H9 (cell line): Measurements from ENCODE around the gene REXO4. TPM values are rescaled to one million over a fixed set of nuclear protein-coding genes. Genes with fewer than 3 reads are reported as not detected.

Experiments used
- DNase-seq: peaks from one replicate; pipeline ENCODE4 v3.0.0-alpha.2; 2017
- H2AFZ ChIP-seq: one replicate; pipeline ENCODE4 v1.6.1; 2013; ENCODE audit warnings: mild to moderate bottlenecking, low read length, control low read depth, moderate library complexity
- H2AK5ac ChIP-seq: 2 replicates; pipeline ENCODE4 v1.6.1; 2013; ENCODE audit warnings: low read length, control low read depth, mixed read lengths; ENCODE audit not compliant: insufficient read length
- H2BK120ac ChIP-seq: one replicate; pipeline ENCODE4 v1.6.1; 2013; ENCODE audit warnings: low read depth, mild to moderate bottlenecking, low read length, control low read depth, inconsistent platforms; ENCODE audit not compliant: poor library complexity, severe bottlenecking
- H2BK12ac ChIP-seq: 2 replicates; pipeline ENCODE4 v1.6.1; 2013; ENCODE audit warnings: low read length, control low read depth, mixed read lengths, low read depth; ENCODE audit not compliant: insufficient read length
- H2BK15ac ChIP-seq: 2 replicates; pipeline ENCODE4 v1.6.1; 2013; ENCODE audit warnings: low read depth, low read length, control low read depth
- H2BK20ac ChIP-seq: one replicate; pipeline ENCODE4 v1.6.1; 2013; ENCODE audit warnings: low read depth, mild to moderate bottlenecking, low read length, control low read depth, inconsistent platforms; ENCODE audit not compliant: poor library complexity, severe bottlenecking
- H2BK5ac ChIP-seq: 2 replicates; pipeline ENCODE4 v1.6.1; 2013; ENCODE audit warnings: low read length, control low read depth, mixed read lengths; ENCODE audit not compliant: insufficient read length
- H3K14ac ChIP-seq: 2 replicates; pipeline ENCODE4 v1.6.1; 2013; ENCODE audit warnings: low read length, control low read depth; ENCODE audit not compliant: insufficient read depth
- H3K18ac ChIP-seq: 2 replicates; pipeline ENCODE4 v1.6.1; 2013; ENCODE audit warnings: low read depth, mild to moderate bottlenecking, mixed read lengths, low read length, control low read depth; ENCODE audit not compliant: insufficient read length
- H3K23ac ChIP-seq: 2 replicates; pipeline ENCODE4 v1.6.1; 2013; ENCODE audit warnings: low read length, control low read depth, mixed read lengths, low read depth; ENCODE audit not compliant: insufficient read length
- H3K23me2 ChIP-seq: 2 replicates; pipeline ENCODE4 v1.6.1; 2013; ENCODE audit warnings: low read depth, mild to moderate bottlenecking, mixed read lengths, low read length, control low read depth; ENCODE audit not compliant: insufficient read length, poor library complexity, severe bottlenecking
- H3K27ac ChIP-seq: 2 replicates; pipeline ENCODE4 v1.5.1; 2013; ENCODE audit warnings: low read length, control low read depth, mixed read lengths, low read depth; ENCODE audit not compliant: insufficient read length
- H3K27me3 ChIP-seq: 2 replicates; pipeline ENCODE4 v1.6.1; 2013; ENCODE audit warnings: low read length, control low read depth, inconsistent platforms; ENCODE audit not compliant: insufficient read depth
- H3K4ac ChIP-seq: 2 replicates; pipeline ENCODE4 v1.6.1; 2013; ENCODE audit warnings: low read depth, mild to moderate bottlenecking, control low read depth, inconsistent platforms, low read length, moderate library complexity
- H3K4me1 ChIP-seq: 2 replicates; pipeline ENCODE4 v1.6.1; 2013; ENCODE audit warnings: low read length, control low read depth, inconsistent platforms; ENCODE audit not compliant: insufficient read depth
- H3K4me2 ChIP-seq: 2 replicates; pipeline ENCODE4 v1.6.1; 2013; ENCODE audit warnings: low read length, control low read depth, mixed read lengths; ENCODE audit not compliant: insufficient read length, insufficient read depth
- H3K56ac ChIP-seq: 2 replicates; pipeline ENCODE4 v1.6.1; 2013; ENCODE audit warnings: low read depth, mild to moderate bottlenecking, mixed read lengths, low read length, control low read depth; ENCODE audit not compliant: insufficient read length
- H3K79me1 ChIP-seq: 2 replicates; pipeline ENCODE4 v1.6.1; 2013; ENCODE audit warnings: low read depth, mild to moderate bottlenecking, moderate library complexity, low read length, control low read depth, inconsistent platforms; ENCODE audit not compliant: insufficient read depth, poor library complexity, severe bottlenecking
- H3K79me2 ChIP-seq: 2 replicates; pipeline ENCODE4 v1.6.1; 2013; ENCODE audit warnings: low read length, control low read depth, inconsistent platforms; ENCODE audit not compliant: insufficient read depth
- H3K9ac ChIP-seq: 2 replicates; pipeline ENCODE4 v1.6.1; 2013; ENCODE audit warnings: low read length, control low read depth, mixed read lengths; ENCODE audit not compliant: insufficient read length; ENCODE audit errors: extremely low read depth
- H3K9me3 ChIP-seq: one replicate; pipeline ENCODE4 v1.6.1; 2013; ENCODE audit warnings: low read depth, low read length, inconsistent platforms; ENCODE audit not compliant: control insufficient read depth
- H3T11ph ChIP-seq: one replicate; pipeline ENCODE4 v1.6.1; 2013; ENCODE audit warnings: mild to moderate bottlenecking, low read length, control low read depth, inconsistent platforms
- H4K20me1 ChIP-seq: one replicate; pipeline ENCODE4 v1.6.1; 2013; ENCODE audit not compliant: control insufficient read depth, insufficient read length, insufficient read depth
- H4K5ac ChIP-seq: 2 replicates; pipeline ENCODE4 v1.6.1; 2013; ENCODE audit warnings: low read depth, mild to moderate bottlenecking, mixed read lengths, low read length, control low read depth; ENCODE audit not compliant: insufficient read length
- H4K8ac ChIP-seq: replicated peaks from 2 replicates; pipeline ENCODE4 v1.6.1; 2013; ENCODE audit warnings: low read length, control low read depth, mixed read lengths, low read depth; ENCODE audit not compliant: insufficient read length
- H4K91ac ChIP-seq: 2 replicates; pipeline ENCODE4 v1.6.1; 2013; ENCODE audit warnings: low read depth, mild to moderate bottlenecking, moderate library complexity, mixed read lengths, low read length, control low read depth; ENCODE audit not compliant: insufficient read length
- H3K27ac Mint-ChIP-seq, 3 experiments: 2 replicates in 2 of 3; 3 replicates in 1 of 3; pipeline ENCODE4 v1.8.0; 2020 to 2021; ENCODE audit warnings: mixed read lengths in 3 of 3, mild to moderate bottlenecking in 1 of 3, moderate library complexity in 1 of 3
- H3K27me3 Mint-ChIP-seq: 2 replicates; pipeline ENCODE4 v1.8.0; 2021; ENCODE audit warnings: low read depth, mild to moderate bottlenecking, moderate library complexity, mixed read lengths
- H3K36me3 Mint-ChIP-seq, 3 experiments: 2 replicates in 2 of 3; 3 replicates in 1 of 3; pipeline ENCODE4 v1.8.0; 2020 to 2021; ENCODE audit warnings: low read depth in 3 of 3, mixed read lengths in 3 of 3; ENCODE audit not compliant: insufficient read depth in 1 of 3
- H3K4me1 Mint-ChIP-seq, 2 experiments: 2 replicates each; pipeline ENCODE4 v1.8.0; 2020; ENCODE audit warnings: mixed read lengths in 2 of 2
- H3K4me3 Mint-ChIP-seq, 2 experiments: 2 replicates in 1 of 2; 3 replicates in 1 of 2; pipeline ENCODE4 v1.8.0; 2020 to 2021; ENCODE audit warnings: mild to moderate bottlenecking in 2 of 2, mixed read lengths in 2 of 2, moderate library complexity in 1 of 2
- H3K9me3 Mint-ChIP-seq, 2 experiments: 2 replicates in 1 of 2; 3 replicates in 1 of 2; pipeline ENCODE4 v1.8.0; 2020; ENCODE audit warnings: mild to moderate bottlenecking in 2 of 2, mixed read lengths in 2 of 2, moderate library complexity in 1 of 2
- WGBS: extraction: QIAGEN DNeasy Blood & Tissue Kit; methylation state at CpG from one replicate; pipeline ENCODE4 v1.1.7; 2013; ENCODE audit warnings: missing lambda C conversion rate, low lambda C conversion rate, mixed read lengths; ENCODE audit not compliant: insufficient read length; ENCODE audit errors: extremely low coverage; 5-methylcytosine and 5-hydroxymethylcytosine counted together
- total RNA-seq: library from RNA; stranded (reverse); gene quantifications from 2 replicates; pipeline ENCODE4 v1.2.1, GENCODE V29; 2021
- TF ChIP-seq, protein P1 (sequence below): fragments of 200-600 bp; sonication (generic); conservative IDR thresholded peaks from 3 replicates; pipeline ENCODE4 v1.8.0; 2021; ENCODE audit warnings: antibody characterized with exemption, mild to moderate bottlenecking

The REXO4 gene
- total RNA-seq, 1 experiment from 2014 or later, result 35.2 TPM

- Mint-ChIP-seq H3K27ac (no peak overlapping the region; a peak in 1 of 7 replicates), H3K4me1 (peaks cover 24 to 29% of the 10 kb centered on the region in 2 experiments), H3K9me3 (peaks cover 4% of the 10 kb centered on the region in 2 experiments; a peak in 4 of 5 replicates), H3K27me3 (peaks cover 14% of the 10 kb centered on the region), H3K4me3 (no peak overlapping the region), H3K36me3 (peaks cover 0 to 12% (median 5%) of the 10 kb centered on the region in 3 experiments; a peak in 6 of 7 replicates)
- H2BK12ac ChIP-seq, result no peak overlapping the region
- no peak overlapping the region for H4K8ac ChIP-seq
- H3K23ac ChIP-seq, result no peak overlapping the region
- H3K4me1 ChIP-seq, result no peaks in the 10 kb centered on the region
- no peak overlapping the region for H2BK120ac ChIP-seq
- TF ChIP-seq, protein P1, sequence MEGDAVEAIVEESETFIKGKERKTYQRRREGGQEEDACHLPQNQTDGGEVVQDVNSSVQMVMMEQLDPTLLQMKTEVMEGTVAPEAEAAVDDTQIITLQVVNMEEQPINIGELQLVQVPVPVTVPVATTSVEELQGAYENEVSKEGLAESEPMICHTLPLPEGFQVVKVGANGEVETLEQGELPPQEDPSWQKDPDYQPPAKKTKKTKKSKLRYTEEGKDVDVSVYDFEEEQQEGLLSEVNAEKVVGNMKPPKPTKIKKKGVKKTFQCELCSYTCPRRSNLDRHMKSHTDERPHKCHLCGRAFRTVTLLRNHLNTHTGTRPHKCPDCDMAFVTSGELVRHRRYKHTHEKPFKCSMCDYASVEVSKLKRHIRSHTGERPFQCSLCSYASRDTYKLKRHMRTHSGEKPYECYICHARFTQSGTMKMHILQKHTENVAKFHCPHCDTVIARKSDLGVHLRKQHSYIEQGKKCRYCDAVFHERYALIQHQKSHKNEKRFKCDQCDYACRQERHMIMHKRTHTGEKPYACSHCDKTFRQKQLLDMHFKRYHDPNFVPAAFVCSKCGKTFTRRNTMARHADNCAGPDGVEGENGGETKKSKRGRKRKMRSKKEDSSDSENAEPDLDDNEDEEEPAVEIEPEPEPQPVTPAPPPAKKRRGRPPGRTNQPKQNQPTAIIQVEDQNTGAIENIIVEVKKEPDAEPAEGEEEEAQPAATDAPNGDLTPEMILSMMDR, result no peak
- H3K4ac ChIP-seq, result no peak overlapping the region
- H3K14ac ChIP-seq, result no peak overlapping the region; the same call in 1 of the 2 replicates
- no peak overlapping the region for H3T11ph ChIP-seq
- no peak overlapping the region for H2BK5ac ChIP-seq
- H3K79me1 ChIP-seq, result no peaks in the 10 kb centered on the region
- H3K27ac ChIP-seq, result no peak overlapping the region
- no peaks in the 10 kb centered on the region for H3K27me3 ChIP-seq
- H3K23me2 ChIP-seq, result peaks cover 2% of the 10 kb centered on the region
- no peak overlapping the region for H3K18ac ChIP-seq
- no peaks in the 10 kb centered on the region for H3K9me3 ChIP-seq
- H3K9ac ChIP-seq, result no peak overlapping the region
- no peak overlapping the region for H2BK15ac ChIP-seq
- H3K56ac ChIP-seq, result no peak overlapping the region
- H4K91ac ChIP-seq, result no peak overlapping the region
- DNase-seq, result no peak
- H2AFZ ChIP-seq, result no peak overlapping the region
- no CpG with 5 or more reads among the region's 12 CpGs for WGBS
- no peaks in the 10 kb centered on the region for H4K20me1 ChIP-seq
- no peak overlapping the region for H2BK20ac ChIP-seq
- no peak overlapping the region for H3K4me2 ChIP-seq
- H3K79me2 ChIP-seq, result no peaks in the 10 kb centered on the region
- H4K5ac ChIP-seq, result no peak overlapping the region
- no peak overlapping the region for H2AK5ac ChIP-seq
These were observed 6.4 kb upstream of the REXO4 start for GRCh38 chr9:133424187-133424586.
